SK-N-SH (cell line): ENCODE results near the gene LRRN1. TPM values are rescaled to one million over a fixed set of nuclear protein-coding genes. Genes with fewer than 3 reads are reported as not detected.

ENCODE experiments used
- CTCF ChIA-PET: fragments of 300-600, 350-600 bp; formaldehyde crosslinking; extraction: SDS; loops from one replicate; lab custom pipeline; 2021; lab: Yijun Ruan, JAX
- POLR2A ChIA-PET: fragments of 350-600 bp; sonication (Branson Sonifier 250); formaldehyde crosslinking; extraction: SDS; loops from one replicate; lab custom pipeline; 2020; ENCODE audit warnings: antibody characterized with exemption, inconsistent platforms; lab: Yijun Ruan, JAX
- DNase-seq: peaks from one replicate; pipeline ENCODE4 v3.0.0; 2012
- H2AFZ ChIP-seq: fragments of 200-600 bp; sonication (generic); 2 replicates; pipeline ENCODE4 v1.8.1; 2016; ENCODE audit warnings: antibody characterized with exemption, mild to moderate bottlenecking, low read depth
- H3F3A ChIP-seq: fragments of 200-600 bp; sonication (generic); replicated peaks from 2 replicates; pipeline ENCODE3; 2016; ENCODE audit warnings: antibody characterized with exemption, mild to moderate bottlenecking; ENCODE audit not compliant: insufficient read depth
- H3K27ac ChIP-seq, 2 experiments: fragments of 200-500 bp in 1 of 2; fragments of 200-600 bp in 1 of 2; sonication (Bioruptor generic) in 1 of 2; sonication (generic), shearing (Covaris generic) in 1 of 2; 2 replicates each; pipeline versions ENCODE4 v1.5.1 to v1.6.1; 2014 to 2016; ENCODE audit warnings: low read depth in 2 of 2, inconsistent platforms in 1 of 2, low read length in 1 of 2, mild to moderate bottlenecking in 1 of 2, mixed read lengths in 1 of 2
- H3K27me3 ChIP-seq: fragments of 200-600 bp; sonication (generic), shearing (Covaris generic); 2 replicates; pipeline ENCODE4 v1.6.1; 2016; ENCODE audit warnings: mixed run types; ENCODE audit not compliant: insufficient read depth
- H3K36me3 ChIP-seq, 2 experiments: fragments of 200-500 bp in 1 of 2; fragments of 200-600 bp in 1 of 2; sonication (Bioruptor generic) in 1 of 2; sonication (generic) in 1 of 2; replicated peaks in 1 of 2; 2 replicates each; pipeline versions ENCODE3 to v1.5.1; 2014 to 2016; ENCODE audit warnings: low read length in 1 of 2, mild to moderate bottlenecking in 1 of 2; ENCODE audit not compliant: insufficient read depth in 2 of 2, control insufficient read depth in 1 of 2
- H3K4me1 ChIP-seq, 2 experiments: fragments of 200-500 bp in 1 of 2; fragments of 200-600 bp in 1 of 2; sonication (Bioruptor generic) in 1 of 2; sonication (generic), shearing (Covaris generic) in 1 of 2; 2 replicates each; pipeline versions ENCODE4 v1.5.1 to v1.6.1; 2014 to 2016; ENCODE audit warnings: low read depth in 1 of 2, low read length in 1 of 2, mixed run types in 1 of 2; ENCODE audit not compliant: insufficient read depth in 2 of 2, control insufficient read depth in 1 of 2
- H3K4me2 ChIP-seq: fragments of 200-600 bp; sonication (generic), shearing (Covaris generic); 2 replicates; pipeline ENCODE4 v1.6.1; 2017; ENCODE audit warnings: mixed run types
- H3K4me3 ChIP-seq, 2 experiments: fragments of 200-500 bp in 1 of 2; fragments of 200-600 bp in 1 of 2; sonication (Bioruptor generic) in 1 of 2; sonication (generic), shearing (Covaris generic) in 1 of 2; 2 replicates each; pipeline versions ENCODE4 v1.5.1 to v1.8.1; 2014 to 2016; ENCODE audit warnings: low read depth in 2 of 2, inconsistent platforms in 1 of 2, low read length in 1 of 2, mild to moderate bottlenecking in 1 of 2, mixed read lengths in 1 of 2, moderate library complexity in 1 of 2
- H3K79me2 ChIP-seq: fragments of 200-600 bp; sonication (generic); 2 replicates; pipeline ENCODE4 v1.8.1; 2017; ENCODE audit warnings: mild to moderate bottlenecking; ENCODE audit not compliant: insufficient read depth
- H3K9ac ChIP-seq: fragments of 200-600 bp; sonication (generic); 2 replicates; pipeline ENCODE4 v1.6.1; 2017; ENCODE audit warnings: mixed run types
- H3K9me2 ChIP-seq: fragments of 200-600 bp; sonication (generic); 2 replicates; pipeline ENCODE4 v1.6.1; 2017; ENCODE audit warnings: mixed run types
- H3K9me3 ChIP-seq: fragments of 200-600 bp; sonication (generic); 2 replicates; pipeline ENCODE4 v1.6.1; 2017; ENCODE audit warnings: mixed run types, mild to moderate bottlenecking, moderate library complexity
- H4K20me1 ChIP-seq: fragments of 200-600 bp; sonication (generic); 2 replicates; pipeline ENCODE4 v1.6.1; 2017; ENCODE audit warnings: mild to moderate bottlenecking, mixed run types; ENCODE audit not compliant: insufficient read depth
- EZH2phosphoT487 ChIP-seq: fragments of 200-600 bp; sonication (generic); IDR thresholded peaks from 2 replicates; pipeline ENCODE4 v1.6.1; 2017; ENCODE audit warnings: low read depth, mixed run types, mild to moderate bottlenecking, antibody characterized with exemption, moderate library complexity, borderline replicate concordance
- FOSL2 ChIP-seq: IDR thresholded peaks from 2 replicates; pipeline ENCODE4 v1.4.0; 2012; ENCODE audit warnings: low read depth, mild to moderate bottlenecking, moderate library complexity, borderline replicate concordance
- GATA2 ChIP-seq: sonication (generic); formaldehyde crosslinking; IDR thresholded peaks from 2 replicates; pipeline ENCODE4 v1.5.0; 2020; ENCODE audit warnings: mild to moderate bottlenecking, missing genetic modification reagents
- JUND ChIP-seq: IDR thresholded peaks from 2 replicates; pipeline ENCODE4 v1.4.0; 2012
- MAX ChIP-seq: IDR thresholded peaks from 2 replicates; pipeline ENCODE4 v1.4.0; 2012; ENCODE audit warnings: low read depth
- NFIC ChIP-seq: IDR thresholded peaks from 2 replicates; pipeline ENCODE4 v1.4.0; 2012; ENCODE audit warnings: borderline replicate concordance
- PBX3 ChIP-seq: IDR thresholded peaks from 2 replicates; pipeline ENCODE4; 2012
- RAD21 ChIP-seq: IDR thresholded peaks from 2 replicates; pipeline ENCODE4 v1.6.1; 2012; ENCODE audit warnings: mild to moderate bottlenecking, low read length
- REST ChIP-seq: IDR thresholded peaks from 2 replicates; pipeline ENCODE4 v1.6.1; 2012; ENCODE audit warnings: mild to moderate bottlenecking, low read depth, low read length, moderate library complexity
- RFX5 ChIP-seq: IDR thresholded peaks from 2 replicates; pipeline ENCODE4 v1.6.1; 2012; ENCODE audit warnings: mild to moderate bottlenecking, improper control_type of control experiment, low read length
- RXRA ChIP-seq: IDR thresholded peaks from 2 replicates; pipeline ENCODE4 v1.4.0; 2012; ENCODE audit warnings: low read depth, mild to moderate bottlenecking, borderline replicate concordance
- USF1 ChIP-seq: IDR thresholded peaks from 2 replicates; pipeline ENCODE4 v1.4.0; 2012; ENCODE audit warnings: low read depth, borderline replicate concordance
- WGBS: methylation state at CpG from one replicate; pipeline ENCODE4 v1.1.6; 2017; ENCODE audit warnings: low lambda C conversion rate; 5-methylcytosine and 5-hydroxymethylcytosine counted together
- polyA plus RNA-seq, 3 experiments: library from polyadenylated mRNA; depleted of rRNA; stranded (reverse); fragments of >200 nt; gene quantifications; 2 replicates each; pipeline ENCODE4 v1.2.3, GENCODE V29; 2012

The LRRN1 gene
- polyA plus RNA-seq, 1 of the 3 experiments (the other 2 are of a cell fraction), result 0.03 TPM

DNA sequence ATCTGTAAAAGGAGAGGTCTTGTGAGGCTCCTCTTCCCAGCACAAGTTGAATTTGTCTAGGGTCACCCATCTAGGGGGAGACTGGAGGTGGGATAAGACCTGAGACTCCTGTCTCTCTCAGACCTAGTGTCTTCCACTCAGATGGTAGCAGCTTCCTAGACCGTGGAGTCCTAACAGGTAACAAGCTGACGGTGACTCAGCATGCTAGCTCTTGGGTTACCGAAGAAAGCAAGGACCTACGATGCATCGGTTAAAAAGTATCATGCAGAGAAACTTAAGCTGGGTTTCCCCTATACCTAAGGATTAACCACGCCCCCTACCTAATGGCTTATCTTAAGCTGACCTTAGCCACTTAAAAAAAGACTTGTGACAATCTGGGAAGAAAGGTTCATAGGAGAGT lies 7.6 kb downstream of the LRRN1 start:
- Histone ChIP-seq H3K27ac (no peak overlapping the region), H3F3A (no peaks in the 10 kb centered on the region), H3K9me3 (no peaks in the 10 kb centered on the region), H3K27me3 (no peaks in the 10 kb centered on the region), H3K4me2 (no peak overlapping the region), H4K20me1 (no peaks in the 10 kb centered on the region), H3K4me1 (no peaks in the 10 kb centered on the region), H3K79me2 (no peaks in the 10 kb centered on the region), H3K9me2 (no peaks in the 10 kb centered on the region), H3K4me3 (no peak overlapping the region), H3K36me3 (no peaks in the 10 kb centered on the region), H2AFZ (no peak overlapping the region), H3K9ac (no peak overlapping the region)
- POLR2A ChIA-PET, result no interaction called here
- TF ChIP-seq RXRA (no peak), GATA2 (no peak), JUND (no peak), FOSL2 (no peak), REST (no peak), NFIC (no peak), USF1 (no peak), EZH2phosphoT487 (no peak), MAX (no peak), RAD21 (no peak), RFX5 (no peak), PBX3 (no peak)
- DNase-seq, result no peak
- CTCF ChIA-PET, result no interaction called here
- 49% methylated on average over 6 of the region's 6 CpGs for WGBS

DNA sequence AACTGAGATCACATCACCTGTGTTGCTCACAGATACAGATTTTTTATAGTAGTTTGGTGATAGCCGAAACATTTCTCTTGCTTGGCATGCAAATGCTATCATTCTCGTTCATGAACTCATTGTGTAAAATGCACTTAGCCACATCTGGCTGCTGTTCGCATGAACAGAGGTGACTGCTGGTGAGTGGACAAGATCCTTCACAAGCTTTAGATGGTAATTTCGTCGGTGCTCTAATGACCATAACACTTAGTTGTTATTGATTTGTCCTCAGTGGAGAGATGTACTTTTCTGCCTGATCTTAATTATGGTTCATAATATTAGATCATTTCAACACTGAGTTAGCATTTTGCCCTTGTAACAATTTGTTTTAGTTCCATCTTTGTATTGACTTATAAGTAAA lies 13.8 kb downstream of the LRRN1 start:
- ChIA-PET POLR2A (no interaction called here), CTCF (no interaction called here)
- Histone ChIP-seq H3K4me2 (no peak overlapping the region), H3K79me2 (no peaks in the 10 kb centered on the region), H4K20me1 (no peaks in the 10 kb centered on the region), H3K9me3 (no peaks in the 10 kb centered on the region), H3K36me3 (no peaks in the 10 kb centered on the region), H3K27me3 (no peaks in the 10 kb centered on the region), H3F3A (no peaks in the 10 kb centered on the region), H3K9me2 (no peaks in the 10 kb centered on the region), H3K4me1 (no peaks in the 10 kb centered on the region), H3K27ac (no peak overlapping the region), H3K4me3 (no peak overlapping the region), H3K9ac (no peak overlapping the region), H2AFZ (no peak overlapping the region)
- no peak for TF ChIP-seq MAX
- 33% methylated on average over 5 of the region's 5 CpGs for WGBS
- no peak for DNase-seq
